COR-L47 (cell line): Measurements from ENCODE around the gene IZUMO4.
"Not testable (repeated sequence)": the region's sequence is repeated elsewhere in the genome, so short reads cannot be mapped to it uniquely, and the experiment has no call there.

Experiments used
- DNase-seq: peaks from one replicate; lab custom pipeline; 2025; lab: John Stamatoyannopoulos, UW

IZUMO4 gene

DNA sequence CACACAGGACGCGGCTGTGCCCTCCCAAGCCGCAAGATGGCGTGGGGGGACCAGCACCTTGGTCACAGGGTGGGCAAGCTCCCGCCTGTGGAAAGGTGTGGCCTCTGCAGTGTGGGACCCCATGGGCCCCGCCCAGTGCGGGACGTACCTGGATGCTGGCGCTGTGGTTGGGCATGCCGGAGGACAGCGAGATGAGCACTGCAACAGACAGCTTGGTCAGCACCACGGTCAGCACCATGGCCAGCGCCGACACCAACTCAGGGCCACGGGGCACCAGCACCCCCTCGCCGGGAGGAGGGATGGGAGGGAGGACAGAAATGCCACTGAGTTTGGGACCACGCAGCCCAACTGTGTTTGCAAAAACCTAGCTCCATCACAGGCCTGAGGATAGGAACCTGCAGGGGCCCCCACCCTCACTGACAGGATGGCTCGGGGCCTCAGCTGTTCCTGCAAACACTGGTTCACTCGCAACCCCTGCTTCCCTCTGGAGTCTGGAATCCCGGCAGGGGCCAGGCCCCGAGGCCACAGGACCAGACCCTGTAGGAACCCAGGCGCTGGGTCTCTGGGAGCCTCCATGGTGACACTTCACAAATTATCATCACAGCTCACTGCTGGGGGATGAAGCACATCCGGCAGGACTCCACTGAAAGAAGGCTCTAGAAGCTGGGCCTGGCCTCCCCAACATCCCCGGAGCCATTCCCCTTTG lies 27.1 kb downstream of the IZUMO4 start:
- no peak for DNase-seq

DNA sequence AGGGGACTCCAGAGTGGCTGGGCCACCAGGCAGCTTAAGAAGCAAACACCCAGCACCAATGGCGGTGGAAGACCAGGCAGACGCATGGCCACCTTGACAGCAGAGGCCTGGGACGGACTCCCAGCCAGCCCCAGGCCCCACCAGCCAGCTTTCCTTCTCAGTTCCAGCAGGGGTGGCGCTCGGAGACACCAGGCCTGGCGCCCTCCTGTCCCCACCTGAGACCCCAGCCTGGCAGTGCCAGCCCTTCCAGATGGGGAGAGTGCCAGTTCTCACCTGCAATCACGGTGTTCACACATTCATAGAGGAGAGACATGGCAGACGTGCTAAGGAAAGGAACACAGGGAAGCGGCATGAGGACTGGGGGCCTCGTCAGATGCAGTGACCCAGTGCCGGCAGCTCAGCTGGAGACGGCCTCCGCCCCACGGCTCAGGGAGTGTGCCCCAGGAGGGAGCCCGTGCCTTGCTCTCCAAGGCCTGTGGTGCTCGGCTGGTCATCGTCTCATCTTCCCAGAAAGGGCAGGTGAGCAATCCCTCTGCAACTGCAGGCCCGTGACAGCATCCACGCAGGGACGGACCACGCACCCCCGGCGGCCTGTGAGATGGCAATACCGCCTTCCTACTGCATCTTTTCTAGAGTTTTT lies 30.3 kb downstream of the IZUMO4 start:
- no peak for DNase-seq

DNA sequence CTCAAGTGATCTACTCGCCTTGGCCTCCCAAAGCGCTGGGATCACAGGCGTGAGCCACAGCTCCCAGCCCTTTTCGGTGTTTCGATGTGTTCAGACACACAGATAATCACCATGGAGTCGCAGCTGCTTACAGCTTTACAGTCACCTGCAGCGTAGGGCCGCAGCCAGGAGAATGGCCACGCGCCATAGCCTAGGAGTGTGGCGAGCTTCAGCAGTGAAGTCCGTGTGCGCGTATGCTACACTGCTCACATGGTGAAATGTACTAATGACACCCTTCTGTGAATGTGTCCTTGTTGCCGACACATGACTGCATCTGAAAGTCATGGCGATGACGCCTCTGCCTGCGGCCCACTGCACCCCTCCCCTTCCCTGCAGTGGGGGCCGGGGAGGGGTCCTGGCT lies 31.0 kb downstream of the IZUMO4 start:
- no peak for DNase-seq

DNA sequence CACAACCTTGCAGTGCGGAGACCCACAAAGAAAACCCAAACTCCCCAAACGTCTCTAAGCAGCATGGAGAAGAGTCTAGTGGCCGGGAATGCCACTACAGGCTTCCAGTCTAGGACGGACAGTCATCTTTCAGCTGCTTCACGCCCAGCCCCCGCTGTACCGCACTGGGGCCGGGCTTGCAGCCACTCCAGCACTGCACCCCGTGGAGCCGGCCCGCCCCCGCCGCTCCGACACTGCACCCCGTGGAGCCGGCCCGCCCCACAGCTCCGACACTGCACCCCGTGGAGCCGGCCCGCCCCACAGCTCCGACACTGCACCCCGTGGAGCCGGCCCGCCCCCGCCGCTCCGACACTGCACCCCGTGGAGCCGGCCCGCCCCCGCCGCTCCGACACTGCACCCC lies 31.5 kb downstream of the IZUMO4 start:
- not testable (repeated sequence) for DNase-seq

DNA sequence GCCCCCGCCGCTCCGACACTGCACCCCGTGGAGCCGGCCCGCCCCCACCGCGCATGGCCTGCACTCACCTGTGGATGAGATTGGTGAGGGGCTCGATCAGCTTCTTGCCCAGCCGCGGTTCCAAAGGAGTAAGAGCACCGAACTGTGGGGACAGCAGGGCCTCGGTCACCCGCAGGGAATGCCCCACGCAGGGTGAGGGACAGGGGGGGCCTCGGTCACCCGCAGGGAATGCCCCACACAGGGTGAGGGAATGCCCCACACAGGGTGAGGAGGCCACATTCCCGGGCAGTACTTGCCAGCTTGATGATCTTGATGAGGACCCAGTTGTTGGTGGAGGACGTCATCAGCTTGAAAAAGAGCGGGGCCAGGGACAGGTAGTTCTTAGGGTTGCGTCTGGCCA lies 32.3 kb downstream of the IZUMO4 start:
- no peak for DNase-seq

DNA sequence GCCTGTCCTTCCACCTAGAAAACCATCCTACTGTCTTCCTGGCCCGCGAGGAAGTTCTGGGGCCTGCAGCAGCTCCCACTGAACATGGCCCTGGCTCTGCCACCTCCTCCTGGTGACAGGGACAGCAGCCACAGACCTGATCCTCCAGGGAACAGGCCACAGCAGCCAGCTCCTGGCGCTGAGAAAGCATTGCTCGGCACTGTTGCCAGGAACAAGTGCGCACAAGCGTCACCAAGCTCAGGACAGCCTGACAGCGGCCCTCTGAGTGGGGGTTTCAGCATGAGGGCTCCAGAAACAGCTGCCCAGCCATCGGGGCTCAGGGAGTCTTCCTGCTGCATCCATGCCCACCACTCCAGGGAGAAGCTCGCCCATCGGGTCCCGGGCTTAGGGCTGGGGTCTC lies 32.8 kb downstream of the IZUMO4 start:
- no peak for DNase-seq

DNA sequence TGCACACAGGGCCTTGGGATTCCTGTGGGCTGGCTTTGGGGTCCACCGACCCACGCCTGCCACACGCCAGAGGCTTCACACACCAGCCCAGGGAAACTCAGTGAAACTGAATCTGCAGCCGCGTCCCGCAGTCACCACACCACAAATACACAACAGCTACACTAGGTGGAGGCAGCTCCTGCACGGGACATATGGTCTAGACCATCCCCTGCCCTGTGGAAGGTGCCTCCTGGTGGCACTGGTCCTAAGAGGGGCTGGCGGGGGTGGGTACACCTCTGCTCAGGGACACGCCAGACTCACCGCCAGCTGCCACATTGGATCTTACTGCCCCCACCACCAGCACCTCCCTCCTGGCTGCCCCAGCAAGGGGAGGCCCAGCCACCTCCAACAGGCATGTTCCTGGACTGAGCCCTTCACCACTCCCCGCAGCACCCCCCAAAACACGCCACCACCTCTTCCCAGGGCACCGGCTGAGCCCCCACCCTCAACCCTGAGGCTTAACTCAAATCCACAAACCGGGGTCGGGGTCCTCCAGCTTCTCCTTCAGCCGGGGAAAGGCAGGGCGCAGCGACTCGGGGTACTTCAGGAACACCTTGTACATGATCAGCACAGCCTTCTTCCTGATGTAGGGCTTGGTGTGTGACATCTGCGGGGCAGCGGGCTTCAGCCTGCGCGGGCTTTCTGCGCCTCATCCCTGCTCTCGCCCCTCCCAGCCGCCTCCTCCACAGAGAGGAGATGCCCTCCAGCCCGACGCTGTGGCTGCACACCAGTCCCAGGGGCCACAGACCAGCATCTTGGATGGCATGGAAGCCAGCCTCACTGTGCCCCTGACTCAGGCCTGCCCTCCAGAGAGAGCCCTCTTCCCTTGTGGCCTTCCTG lies 33.4 kb downstream of the IZUMO4 start:
- DNase-seq, result no peak

DNA sequence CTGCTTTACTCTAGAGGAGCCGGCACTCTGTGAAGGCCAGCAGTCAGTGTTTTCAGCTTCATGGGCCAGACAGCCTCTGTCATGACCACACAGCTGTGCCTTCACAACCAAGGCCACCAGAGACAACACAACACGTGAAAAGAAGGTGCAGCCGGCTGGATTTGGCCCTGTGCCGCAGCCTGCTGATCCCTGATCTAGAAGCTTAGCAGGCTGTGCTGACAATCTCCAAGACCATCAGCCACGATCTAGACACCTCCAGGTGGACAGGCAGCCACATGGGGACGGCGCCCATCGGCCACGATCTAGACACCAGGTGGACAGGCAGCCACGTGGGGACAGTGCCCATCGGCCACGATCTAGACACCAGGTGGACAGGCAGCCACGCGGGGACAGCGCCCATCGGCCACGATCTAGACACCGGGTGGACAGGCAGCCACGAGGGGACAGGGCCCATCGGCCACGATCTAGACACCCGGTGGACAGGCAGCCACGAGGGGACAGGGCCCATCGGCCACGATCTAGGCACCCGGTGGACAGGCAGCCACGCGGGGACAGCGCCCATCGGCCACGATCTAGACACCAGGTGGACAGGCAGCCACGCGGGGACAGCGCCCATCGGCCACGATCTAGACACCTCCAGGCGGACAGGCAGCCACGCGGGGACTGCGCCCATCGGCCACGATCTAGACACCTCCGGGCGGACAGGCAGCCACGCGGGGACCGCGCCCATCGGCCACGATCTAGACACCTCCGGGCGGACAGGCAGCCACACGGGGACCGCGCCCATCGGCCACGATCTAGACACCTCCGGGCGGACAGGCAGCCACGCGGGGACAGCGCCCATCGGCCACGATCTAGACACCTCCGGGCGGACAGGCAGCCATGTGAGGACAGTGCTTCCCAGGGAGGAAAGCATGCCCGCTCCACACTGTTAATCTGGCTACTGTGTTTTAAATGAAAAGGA lies 34.6 kb downstream of the IZUMO4 start:
- not testable (repeated sequence) for DNase-seq

DNA sequence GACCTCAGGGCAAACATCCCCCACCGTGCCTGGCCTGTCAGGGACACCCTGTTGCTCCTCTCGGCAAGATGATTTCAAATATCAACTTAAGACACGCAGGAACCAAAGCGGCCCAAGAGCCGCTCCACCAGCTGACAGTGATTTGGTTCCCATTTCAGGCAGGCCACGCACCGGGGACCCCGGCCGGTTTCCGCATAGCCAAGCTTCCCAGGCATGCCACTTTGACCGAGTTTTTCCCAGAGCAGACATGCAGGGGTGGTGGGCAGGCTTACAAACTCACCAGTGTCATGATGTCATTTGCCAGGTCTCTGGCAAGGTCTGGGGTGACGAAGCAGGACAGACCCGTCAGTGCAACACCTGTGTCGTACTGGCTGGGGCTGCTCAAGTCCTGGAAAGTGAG lies 35.5 kb downstream of the IZUMO4 start:
- DNase-seq, result no peak

DNA sequence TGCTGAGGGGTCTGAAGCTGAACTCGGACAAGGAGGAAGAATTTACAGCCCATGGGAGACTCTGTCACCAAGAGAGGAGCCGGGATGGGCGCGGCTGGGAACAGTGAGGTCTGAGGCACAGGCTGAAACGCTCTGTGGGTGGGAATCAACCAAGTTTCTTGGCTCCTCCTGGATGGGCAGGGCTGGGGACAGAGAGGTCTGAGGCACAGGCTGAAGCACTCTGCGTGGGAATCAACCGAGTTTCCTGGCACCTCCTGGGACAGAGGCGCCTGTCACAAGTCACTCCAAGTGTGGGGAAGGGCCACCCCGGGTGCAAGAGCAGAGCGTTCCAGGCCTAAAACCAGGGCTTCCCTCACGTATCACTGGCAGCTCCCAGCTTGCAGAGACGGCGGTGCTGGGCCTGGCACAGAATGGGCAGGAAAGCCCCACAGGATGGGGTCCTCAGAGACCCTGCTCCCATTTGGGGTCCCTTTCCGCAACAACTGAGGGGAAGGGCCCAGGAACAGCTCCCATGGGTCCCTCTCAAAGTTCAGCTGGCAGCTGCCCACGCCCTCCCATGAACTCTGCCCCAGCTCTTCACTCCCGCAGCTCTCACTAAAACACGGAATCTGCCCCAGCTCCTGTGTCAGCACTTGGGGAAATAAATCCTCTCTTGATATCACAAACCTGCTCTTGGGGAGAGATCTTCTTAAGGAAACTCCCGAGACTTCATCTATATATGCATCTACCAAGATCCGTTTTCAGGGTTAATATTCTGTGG lies 36.2 kb downstream of the IZUMO4 start:
- no peak for DNase-seq

DNA sequence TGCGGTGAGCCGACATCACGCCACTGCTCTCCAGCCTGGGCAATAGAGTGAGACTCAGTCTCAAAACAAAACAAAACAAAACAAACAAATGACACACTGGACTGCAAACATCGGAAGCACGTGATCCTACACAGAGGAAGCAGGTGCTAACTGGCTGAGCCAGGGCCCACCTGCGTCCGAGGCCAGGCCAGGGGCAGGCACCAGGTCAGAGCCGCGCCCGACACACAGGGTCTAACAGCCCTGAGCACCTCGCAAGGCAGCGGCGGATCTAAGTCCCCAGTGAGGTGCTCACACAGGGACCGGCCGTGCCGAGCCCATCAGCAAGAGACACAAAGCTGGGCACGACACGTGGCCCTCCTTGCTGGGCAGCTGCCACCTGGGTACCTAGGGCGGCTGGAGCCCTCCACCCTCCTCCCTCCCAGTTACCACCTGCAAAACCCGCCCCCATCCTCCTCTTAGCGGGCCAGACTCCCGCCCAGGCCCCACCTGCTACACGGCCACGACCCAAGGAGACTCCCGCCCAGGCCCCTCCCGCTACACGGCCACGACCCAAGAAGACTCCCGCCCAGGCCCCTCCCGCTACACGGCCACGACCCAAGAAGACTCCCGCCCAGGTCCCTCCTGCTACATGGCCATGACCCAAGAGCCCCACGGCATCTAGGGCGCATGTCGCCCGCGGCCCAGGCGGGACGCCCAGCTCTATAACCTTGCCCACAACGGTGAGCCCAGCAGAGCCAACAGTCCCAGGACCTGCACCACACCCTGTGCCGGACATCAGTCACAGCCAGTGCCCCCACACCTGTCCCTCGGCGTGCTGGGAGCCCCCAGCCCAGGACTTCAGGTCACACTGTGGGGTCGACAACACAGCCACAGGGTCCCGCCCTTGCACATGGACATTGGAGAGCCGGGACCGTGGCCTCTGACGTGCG lies 39.0 kb downstream of the IZUMO4 start:
- DNase-seq, result no peak

DNA sequence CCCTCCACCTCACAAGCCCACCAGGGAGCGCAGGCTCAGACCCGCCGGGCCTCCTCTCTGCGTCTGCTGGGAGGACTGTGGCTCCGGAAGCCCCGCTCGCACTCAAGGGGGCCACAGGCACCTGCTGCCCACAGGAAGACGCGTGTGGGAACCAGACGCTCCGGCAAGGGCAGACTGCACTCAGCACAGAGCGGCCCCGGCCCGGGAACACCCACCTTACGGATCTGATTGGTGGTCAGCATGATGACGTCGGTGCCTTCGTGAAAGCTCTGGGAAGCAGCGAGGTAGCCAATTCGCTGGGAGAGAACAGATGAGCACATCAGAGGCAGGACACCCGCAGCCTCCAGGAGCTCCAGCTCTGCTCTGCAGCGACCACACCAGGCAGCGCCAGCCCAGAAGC lies 40.1 kb downstream of the IZUMO4 start:
- no peak for DNase-seq

DNA sequence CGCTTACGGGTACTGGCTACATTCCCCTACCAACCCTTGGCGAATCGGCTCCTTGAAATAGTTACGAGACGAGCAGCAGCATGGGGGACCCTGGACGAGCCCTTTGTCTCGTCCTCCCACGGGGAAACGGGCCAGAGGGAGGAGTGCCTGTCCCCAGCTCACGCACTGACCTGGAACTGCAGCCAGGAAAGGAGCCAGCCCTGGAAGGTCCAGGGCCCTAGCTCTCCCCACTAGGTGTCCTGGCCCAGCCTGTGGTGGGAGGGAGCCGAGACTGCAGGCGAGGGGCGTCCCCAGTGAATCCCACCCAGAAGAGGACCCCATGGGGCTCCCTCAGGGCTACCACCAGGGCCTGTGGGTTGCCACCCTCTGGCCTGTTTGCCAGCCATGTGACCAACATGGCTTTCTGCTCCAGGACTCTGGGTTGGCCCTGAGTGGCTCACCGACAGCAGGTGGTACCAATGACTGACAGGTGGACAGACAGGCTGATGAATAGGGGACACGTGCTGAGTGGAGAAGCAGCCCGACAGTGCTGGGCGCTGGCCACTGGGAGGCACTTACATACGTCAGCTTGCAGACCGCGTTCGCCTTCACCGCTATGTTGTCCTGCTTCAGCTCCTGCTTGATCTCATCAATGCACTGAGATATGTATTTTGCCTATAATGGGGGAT lies 41.5 kb downstream of the IZUMO4 start:
- no peak for DNase-seq

DNA sequence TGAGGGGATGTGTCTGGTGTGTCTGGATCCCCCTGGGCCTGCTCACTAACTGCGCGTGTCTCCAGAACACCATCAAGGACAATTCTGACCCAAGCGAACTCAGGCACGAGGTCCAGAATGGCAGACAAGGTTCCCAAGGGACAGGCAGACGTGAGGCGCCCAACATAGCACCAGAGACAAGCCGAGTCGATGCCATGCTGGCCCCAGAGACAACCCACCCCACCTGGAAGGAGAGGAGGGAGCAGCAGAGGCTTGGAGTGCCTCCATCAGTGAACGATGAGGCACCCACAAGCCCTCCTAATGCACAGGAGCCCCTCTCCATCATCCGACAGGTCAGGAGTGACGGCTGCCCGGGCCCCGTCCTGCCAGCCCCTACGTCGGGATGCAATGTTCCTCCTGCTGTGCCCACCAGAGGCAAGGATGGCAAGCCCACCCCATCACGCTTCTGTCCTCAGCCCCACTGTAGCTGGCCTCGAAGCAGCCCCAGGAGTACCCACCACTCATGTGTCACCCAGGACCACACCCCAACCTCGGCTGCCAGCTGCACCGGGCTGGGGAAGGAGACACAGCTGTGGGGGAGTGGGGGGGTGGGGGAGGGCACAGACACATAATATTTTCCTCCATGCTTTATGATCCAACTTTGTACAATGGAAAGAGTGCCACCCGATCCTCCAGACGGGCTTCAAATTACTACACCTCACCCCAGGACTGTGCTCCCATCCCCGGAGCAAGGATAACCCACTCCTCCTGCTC lies 42.8 kb downstream of the IZUMO4 start:
- DNase-seq, result no peak

DNA sequence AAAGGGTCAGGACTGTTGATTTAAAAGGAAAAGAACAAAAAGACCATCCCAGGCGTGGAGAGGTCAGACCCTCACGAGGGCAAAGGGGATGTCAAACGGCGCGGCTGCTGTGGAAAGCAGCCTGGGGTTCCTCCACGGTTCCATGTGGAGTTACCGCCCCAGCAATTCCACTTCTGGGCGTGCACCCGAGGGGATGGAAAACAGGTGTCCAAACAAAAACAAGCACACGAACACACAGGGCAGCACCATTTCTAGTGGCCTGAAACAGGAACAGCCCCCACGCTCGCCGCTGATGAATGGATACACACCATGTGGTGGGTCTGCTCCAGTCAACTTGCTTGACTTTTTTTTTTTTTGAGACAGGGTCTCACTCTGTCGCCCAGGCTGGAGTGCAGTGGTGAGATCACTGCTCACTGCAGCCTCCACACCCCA lies 43.4 kb downstream of the IZUMO4 start:
- no peak for DNase-seq

DNA sequence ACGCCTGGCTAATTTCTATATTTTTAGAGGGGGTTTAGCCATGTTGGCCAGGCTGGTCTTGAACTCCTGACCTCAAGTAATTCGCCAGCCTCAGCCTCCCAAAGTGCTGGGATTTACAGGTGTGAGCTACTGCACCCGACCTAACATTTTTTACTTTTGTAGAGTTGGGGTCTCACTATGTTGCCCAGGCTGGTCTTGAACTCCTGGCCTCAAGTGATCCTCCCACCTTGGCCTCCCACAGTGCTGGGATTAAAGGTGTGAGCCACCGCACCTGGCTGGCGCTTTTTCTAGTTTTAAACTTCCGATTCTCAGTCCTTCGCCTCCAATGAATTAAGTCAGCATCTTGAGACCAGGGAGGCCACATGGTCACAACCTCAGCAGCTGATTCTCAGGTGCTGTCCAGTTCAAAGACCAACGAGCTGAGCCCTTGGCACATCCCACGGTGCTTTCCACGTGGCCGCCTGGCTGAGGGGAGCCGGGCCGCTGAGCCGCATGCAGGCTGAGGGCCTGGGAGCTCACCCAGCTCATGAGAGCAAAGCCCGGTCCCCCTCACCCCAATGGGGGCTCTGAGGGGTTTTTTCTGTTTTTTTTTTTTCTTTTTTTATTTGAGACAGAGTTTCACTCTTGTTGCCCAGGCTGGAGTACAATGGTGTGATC lies 45.6 kb downstream of the IZUMO4 start:
- DNase-seq, result no peak

DNA sequence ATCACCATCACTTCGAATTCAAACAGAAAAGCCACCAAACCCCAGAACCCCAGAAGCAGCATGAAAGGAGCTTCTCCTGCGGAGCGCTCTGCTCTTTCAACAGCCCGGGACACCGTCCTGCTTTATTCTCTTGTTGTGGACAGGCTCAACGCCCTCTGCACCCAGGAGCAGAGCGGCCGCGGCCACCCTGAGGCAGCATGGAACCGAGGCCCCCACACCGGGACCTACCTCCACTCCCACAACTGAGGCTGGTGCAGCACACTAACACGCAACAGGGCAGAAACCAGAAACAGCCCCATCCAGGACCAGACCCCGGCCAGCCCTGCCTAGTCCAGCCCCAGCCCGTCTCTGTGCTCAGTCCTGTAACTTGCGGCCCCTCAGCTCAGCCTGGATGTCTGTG lies 47.5 kb downstream of the IZUMO4 start:
- no peak for DNase-seq

DNA sequence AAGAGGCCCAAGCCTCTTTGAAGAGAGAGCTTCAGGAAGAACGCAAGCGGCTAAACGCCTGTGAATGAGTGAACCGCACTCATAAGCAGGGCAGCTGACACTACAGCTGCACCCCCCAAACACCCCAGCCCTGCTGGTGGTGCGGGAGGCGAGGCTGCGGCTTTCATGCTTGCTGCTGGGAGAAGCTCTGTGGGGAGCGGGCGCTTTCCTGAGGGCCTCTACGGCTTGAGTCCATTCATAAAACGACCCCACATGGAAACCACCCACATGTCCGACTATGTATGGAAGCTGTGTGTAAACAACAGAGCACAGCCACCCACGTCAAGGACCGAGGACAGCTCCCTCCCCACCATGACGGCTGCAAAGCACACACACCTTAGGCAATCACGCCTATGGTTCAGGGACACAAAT lies 49.1 kb downstream of the IZUMO4 start:
- no peak for DNase-seq
